OCI-LY1 (cell line): ENCODE results near the gene LIPN.

Source experiments
- CTCF ChIP-seq: fragments of 200-600 bp; sonication (generic), shearing (Covaris generic); IDR thresholded peaks from 2 replicates; pipeline ENCODE4 v1.5.1; 2017; ENCODE audit warnings: mild to moderate bottlenecking, antibody characterized with exemption, low read length, moderate library complexity, mixed read lengths
- EZH2 ChIP-seq: fragments of 200-600 bp; sonication (generic), shearing (Covaris generic); IDR thresholded peaks from 2 replicates; pipeline ENCODE4 v1.8.0; 2017; ENCODE audit warnings: borderline replicate concordance, mixed run types, mild to moderate bottlenecking, antibody characterized with exemption, low read length, moderate library complexity, mixed read lengths

GRCh38 chr10:88805924-88806323, 46.1 kb downstream of the LIPN start:
- no peak for TF ChIP-seq CTCF
- TF ChIP-seq EZH2 = no peak
